ENCODE results near the gene TMC5. TPM values are rescaled to one million over a fixed set of nuclear protein-coding genes. Genes with fewer than 3 reads are reported as not detected.

The TMC5 gene
- total and polyA plus RNA-seq, 2 experiments from 2014 or later = 2.3 to 4.8 TPM

DNA sequence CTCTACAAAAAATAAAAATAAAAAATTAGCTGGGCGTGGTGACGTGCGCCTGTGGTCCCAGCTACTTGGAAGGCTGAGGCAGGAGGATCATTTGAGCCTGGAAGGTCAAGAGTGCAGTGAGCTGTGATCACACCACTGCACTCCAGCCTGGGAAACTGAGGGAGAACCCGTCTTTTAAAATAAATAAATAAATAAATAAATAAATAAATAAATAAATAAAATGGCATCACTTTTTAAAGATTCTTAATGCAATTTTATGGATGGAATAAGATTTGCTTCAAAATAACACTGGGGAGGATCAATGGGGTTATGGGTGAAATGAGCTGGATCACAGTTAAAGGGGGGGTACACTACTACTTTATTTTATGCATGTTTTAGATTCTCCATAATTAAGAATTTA lies 89.3 kb downstream of the TMC5 start (continued):
- TF ChIP-seq, protein P1, sequence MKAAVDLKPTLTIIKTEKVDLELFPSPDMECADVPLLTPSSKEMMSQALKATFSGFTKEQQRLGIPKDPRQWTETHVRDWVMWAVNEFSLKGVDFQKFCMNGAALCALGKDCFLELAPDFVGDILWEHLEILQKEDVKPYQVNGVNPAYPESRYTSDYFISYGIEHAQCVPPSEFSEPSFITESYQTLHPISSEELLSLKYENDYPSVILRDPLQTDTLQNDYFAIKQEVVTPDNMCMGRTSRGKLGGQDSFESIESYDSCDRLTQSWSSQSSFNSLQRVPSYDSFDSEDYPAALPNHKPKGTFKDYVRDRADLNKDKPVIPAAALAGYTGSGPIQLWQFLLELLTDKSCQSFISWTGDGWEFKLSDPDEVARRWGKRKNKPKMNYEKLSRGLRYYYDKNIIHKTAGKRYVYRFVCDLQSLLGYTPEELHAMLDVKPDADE (IDR thresholded peaks at IDR 0.05) = no peak
- TF ChIP-seq ZNF114 (CRISPR knock-in tag; IDR thresholded peaks at IDR 0.05) (no peak), EZH2phosphoT487 (IDR thresholded peaks at IDR 0.05; ENCODE audit: unreplicated experiment) (no peak)
- TF ChIP-seq, protein P2, sequence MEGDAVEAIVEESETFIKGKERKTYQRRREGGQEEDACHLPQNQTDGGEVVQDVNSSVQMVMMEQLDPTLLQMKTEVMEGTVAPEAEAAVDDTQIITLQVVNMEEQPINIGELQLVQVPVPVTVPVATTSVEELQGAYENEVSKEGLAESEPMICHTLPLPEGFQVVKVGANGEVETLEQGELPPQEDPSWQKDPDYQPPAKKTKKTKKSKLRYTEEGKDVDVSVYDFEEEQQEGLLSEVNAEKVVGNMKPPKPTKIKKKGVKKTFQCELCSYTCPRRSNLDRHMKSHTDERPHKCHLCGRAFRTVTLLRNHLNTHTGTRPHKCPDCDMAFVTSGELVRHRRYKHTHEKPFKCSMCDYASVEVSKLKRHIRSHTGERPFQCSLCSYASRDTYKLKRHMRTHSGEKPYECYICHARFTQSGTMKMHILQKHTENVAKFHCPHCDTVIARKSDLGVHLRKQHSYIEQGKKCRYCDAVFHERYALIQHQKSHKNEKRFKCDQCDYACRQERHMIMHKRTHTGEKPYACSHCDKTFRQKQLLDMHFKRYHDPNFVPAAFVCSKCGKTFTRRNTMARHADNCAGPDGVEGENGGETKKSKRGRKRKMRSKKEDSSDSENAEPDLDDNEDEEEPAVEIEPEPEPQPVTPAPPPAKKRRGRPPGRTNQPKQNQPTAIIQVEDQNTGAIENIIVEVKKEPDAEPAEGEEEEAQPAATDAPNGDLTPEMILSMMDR (conservative IDR thresholded peaks at IDR 0.05; ENCODE audit: low read depth in 2 of 2) = no peak

GRCh38 chr16:19507867-19508266 lies 90.2 kb downstream of the TMC5 start:
- peaks cover 8% of the 10 kb centered on the region; the same call in 1 of the 2 replicates for H3K79me2 ChIP-seq (replicated peaks; ENCODE audit: insufficient read depth)
- no peak overlapping the region for H3K4me3 ChIP-seq
- no peak overlapping the region for H3K4me2 ChIP-seq
- TF ChIP-seq CREB1 (CRISPR knock-in tag; IDR thresholded peaks at IDR 0.05; ENCODE audit: low read depth) (no peak), ZNF114 (CRISPR knock-in tag; IDR thresholded peaks at IDR 0.05) (no peak)
- TF ChIP-seq, protein P1 (IDR thresholded peaks at IDR 0.05) = no peak
- TF ChIP-seq, protein P2 (conservative IDR thresholded peaks at IDR 0.05; ENCODE audit: low read depth in 2 of 2) = no peak
- H3K9me2 ChIP-seq (ENCODE audit: insufficient read depth) = no peaks in the 10 kb centered on the region
- H3K36me3 Mint-ChIP-seq (ENCODE audit: low read depth) = peaks cover 69% of the 10 kb centered on the region
- peaks cover 11% of the 10 kb centered on the region for H3K36me3 ChIP-seq (ENCODE audit: insufficient read depth)
- no peaks in the 10 kb centered on the region; the same call in none of the 2 replicates for H4K20me1 ChIP-seq (replicated peaks; ENCODE audit: insufficient read depth)
- no peak overlapping the region for H3K27ac ChIP-seq (ENCODE audit: low read depth)
- no peaks in the 10 kb centered on the region for H3K27me3 ChIP-seq (ENCODE audit: insufficient read depth)
- H3K27me3 Mint-ChIP-seq (ENCODE audit: insufficient read depth, low read depth, poor library complexity) = no peaks in the 10 kb centered on the region
- H2AFZ ChIP-seq = no peak overlapping the region
- H3K4me1 Mint-ChIP-seq = no peaks in the 10 kb centered on the region
- H3K4me1 ChIP-seq (ENCODE audit: insufficient read depth) = no peaks in the 10 kb centered on the region
- H3K4me3 Mint-ChIP-seq = no peak overlapping the region
- H3K27ac Mint-ChIP-seq = no peak overlapping the region
- no peak for DNase-seq (ENCODE audit: low spot score)
- no peaks in the 10 kb centered on the region for H3F3A ChIP-seq (replicated peaks; ENCODE audit: low read depth)
- no peaks in the 10 kb centered on the region; the same call in 2 of the 3 replicates for H3K9me3 Mint-ChIP-seq
- ATAC-seq = no peak

DNA sequence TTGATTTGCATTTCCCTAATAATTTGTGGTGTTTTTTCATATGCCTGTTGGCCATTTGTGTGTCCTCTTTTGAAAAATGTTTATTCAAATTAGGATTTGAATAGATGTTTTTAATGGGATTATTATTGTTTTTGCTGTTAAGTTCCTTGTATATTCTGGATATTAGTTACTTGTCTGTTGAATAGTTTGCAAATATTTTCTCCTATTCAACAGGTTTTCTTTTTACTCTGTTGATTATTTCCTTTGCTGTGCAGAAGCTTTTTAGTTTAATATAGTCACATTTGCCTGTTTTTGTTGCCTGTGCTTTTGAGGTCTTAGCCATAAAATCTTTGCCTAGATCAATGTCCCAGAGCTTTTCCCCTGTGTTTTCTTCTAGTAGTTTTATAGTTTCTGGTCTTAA lies 94.6 kb downstream of the TMC5 start:
- no peak for ATAC-seq
- no peak overlapping the region for H3K4me3 ChIP-seq
- H3K4me1 ChIP-seq (ENCODE audit: insufficient read depth) = no peaks in the 10 kb centered on the region
- H3K27me3 ChIP-seq (ENCODE audit: insufficient read depth) = no peaks in the 10 kb centered on the region
- H3K4me2 ChIP-seq = no peak overlapping the region
- H2AFZ ChIP-seq = no peak overlapping the region
- H3F3A ChIP-seq (replicated peaks; ENCODE audit: low read depth) = no peaks in the 10 kb centered on the region
- Mint-ChIP-seq H3K27ac (no peak overlapping the region), H3K4me1 (no peaks in the 10 kb centered on the region), H3K9me3 (no peaks in the 10 kb centered on the region; the same call in 2 of the 3 replicates), H3K27me3 (ENCODE audit: insufficient read depth, low read depth, poor library complexity) (no peaks in the 10 kb centered on the region), H3K36me3 (ENCODE audit: low read depth) (peaks cover 64% of the 10 kb centered on the region), H3K4me3 (no peak overlapping the region)
- peaks cover 29% of the 10 kb centered on the region for H3K79me2 ChIP-seq (replicated peaks; ENCODE audit: insufficient read depth)
- H3K9me2 ChIP-seq (ENCODE audit: insufficient read depth) = no peaks in the 10 kb centered on the region
- DNase-seq (ENCODE audit: low spot score) = no peak
- H3K27ac ChIP-seq (ENCODE audit: low read depth) = no peak overlapping the region
- peaks cover 2% of the 10 kb centered on the region for H4K20me1 ChIP-seq (replicated peaks; ENCODE audit: insufficient read depth)
- peaks cover 28% of the 10 kb centered on the region for H3K36me3 ChIP-seq (ENCODE audit: insufficient read depth)
- TF ChIP-seq, protein P1 (IDR thresholded peaks at IDR 0.05) = no peak
- TF ChIP-seq ZNF114 (CRISPR knock-in tag; IDR thresholded peaks at IDR 0.05) (no peak), EZH2phosphoT487 (IDR thresholded peaks at IDR 0.05; ENCODE audit: unreplicated experiment) (no peak), CREB1 (CRISPR knock-in tag; IDR thresholded peaks at IDR 0.05; ENCODE audit: low read depth) (no peak)
